ENCODE measurements around the gene CECR2.

The CECR2 gene

GRCh38 chr22:17444204-17444504 lies 74.9 kb downstream of the CECR2 start:
- no peak for DNase-seq (ENCODE audit: low read depth in 1 of 2, low spot score in 1 of 2)
- H3K27ac ChIP-seq (replicated peaks), result no peak overlapping the region
- TF ChIP-seq GABPA (IDR thresholded peaks at IDR 0.05; ENCODE audit: low read depth) (no peak), REST (IDR thresholded peaks at IDR 0.05; ENCODE audit: insufficient replicate concordance, low read depth) (no peak), CTCF (IDR thresholded peaks at IDR 0.05; ENCODE audit: insufficient read depth, low read length) (no peak), POLR2AphosphoS5 (IDR thresholded peaks at IDR 0.05; ENCODE audit: low read depth) (no peak), SPI1 (IDR thresholded peaks at IDR 0.05; ENCODE audit: borderline replicate concordance, low read depth) (no peak)
- no peaks in the 10 kb centered on the region for H3K27me3 ChIP-seq (ENCODE audit: insufficient read depth, poor library complexity, severe bottlenecking)
- no peak overlapping the region for H3K4me3 ChIP-seq (replicated peaks; ENCODE audit: insufficient read depth, low read length)

- no peak overlapping the region for H3K27ac ChIP-seq (replicated peaks)
- TF ChIP-seq CTCF (IDR thresholded peaks at IDR 0.05; ENCODE audit: insufficient read depth, low read length) (no peak), GABPA (IDR thresholded peaks at IDR 0.05; ENCODE audit: low read depth) (no peak), POLR2AphosphoS5 (IDR thresholded peaks at IDR 0.05; ENCODE audit: low read depth) (no peak), REST (IDR thresholded peaks at IDR 0.05; ENCODE audit: insufficient replicate concordance, low read depth) (no peak), SPI1 (IDR thresholded peaks at IDR 0.05; ENCODE audit: borderline replicate concordance, low read depth) (no peak)
- H3K27me3 ChIP-seq (ENCODE audit: insufficient read depth, poor library complexity, severe bottlenecking), result no peaks in the 10 kb centered on the region
- no peak for DNase-seq (ENCODE audit: low read depth in 1 of 2, low spot score in 1 of 2)
- no peak overlapping the region for H3K4me3 ChIP-seq (replicated peaks; ENCODE audit: insufficient read depth, low read length)
Observed at GRCh38 chr22:17446698-17447097, 77.4 kb downstream of the CECR2 start.

- Histone ChIP-seq H3K27ac (replicated peaks) (no peak overlapping the region), H3K27me3 (ENCODE audit: insufficient read depth, poor library complexity, severe bottlenecking) (no peaks in the 10 kb centered on the region), H3K4me3 (replicated peaks; ENCODE audit: insufficient read depth, low read length) (no peak overlapping the region)
- no peak for DNase-seq (ENCODE audit: low read depth in 1 of 2, low spot score in 1 of 2)
- TF ChIP-seq GABPA (IDR thresholded peaks at IDR 0.05; ENCODE audit: low read depth) (no peak), SPI1 (IDR thresholded peaks at IDR 0.05; ENCODE audit: borderline replicate concordance, low read depth) (no peak), REST (IDR thresholded peaks at IDR 0.05; ENCODE audit: insufficient replicate concordance, low read depth) (no peak), POLR2AphosphoS5 (IDR thresholded peaks at IDR 0.05; ENCODE audit: low read depth) (no peak), CTCF (IDR thresholded peaks at IDR 0.05; ENCODE audit: insufficient read depth, low read length) (no peak)
Observed at GRCh38 chr22:17451316-17451715, 82.1 kb downstream of the CECR2 start.
